ENCODE results near the gene TBC1D22A.

Gene TBC1D22A

DNA sequence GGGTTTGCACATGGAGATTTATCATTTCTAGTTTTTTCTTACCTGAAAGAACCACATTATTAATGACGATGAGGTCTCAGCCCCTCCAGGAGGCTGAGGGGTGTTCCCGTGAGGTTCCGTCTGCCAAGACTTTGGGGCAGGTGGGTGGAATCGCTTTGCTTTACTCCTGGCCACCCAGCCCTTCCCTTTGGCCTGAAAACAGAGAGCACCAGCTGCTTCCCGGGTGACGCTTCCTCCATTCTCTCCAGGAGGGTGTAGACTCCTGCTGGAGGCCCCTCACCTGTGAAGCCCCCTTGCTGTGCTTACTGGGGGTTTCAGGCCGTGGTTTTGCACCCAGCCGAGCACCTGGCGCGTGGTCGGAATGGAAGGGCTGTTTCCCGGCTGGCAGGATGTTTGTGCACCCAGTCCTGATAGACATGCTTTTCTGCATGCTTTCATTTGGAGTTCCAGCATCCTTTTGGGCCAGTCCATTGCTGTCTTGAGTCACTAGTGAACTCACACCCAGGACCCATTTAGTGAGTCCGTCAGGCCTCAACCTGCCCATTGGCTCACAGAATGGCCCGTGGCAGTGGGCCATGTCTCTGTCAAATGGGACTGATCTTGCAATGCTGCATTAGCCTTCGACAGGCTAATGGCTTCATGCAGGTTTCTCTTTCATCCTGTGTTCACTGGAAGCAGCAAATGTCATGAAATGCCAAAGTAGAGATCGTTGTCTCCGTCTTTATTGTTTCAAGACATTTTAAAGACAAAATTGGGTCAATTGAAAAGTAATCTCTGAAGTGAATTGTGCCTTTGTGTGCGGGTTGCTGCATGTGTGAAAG lies 360.8 kb downstream of the TBC1D22A start:
- no peak for DNase-seq (ENCODE audit: low spot score)

DNA sequence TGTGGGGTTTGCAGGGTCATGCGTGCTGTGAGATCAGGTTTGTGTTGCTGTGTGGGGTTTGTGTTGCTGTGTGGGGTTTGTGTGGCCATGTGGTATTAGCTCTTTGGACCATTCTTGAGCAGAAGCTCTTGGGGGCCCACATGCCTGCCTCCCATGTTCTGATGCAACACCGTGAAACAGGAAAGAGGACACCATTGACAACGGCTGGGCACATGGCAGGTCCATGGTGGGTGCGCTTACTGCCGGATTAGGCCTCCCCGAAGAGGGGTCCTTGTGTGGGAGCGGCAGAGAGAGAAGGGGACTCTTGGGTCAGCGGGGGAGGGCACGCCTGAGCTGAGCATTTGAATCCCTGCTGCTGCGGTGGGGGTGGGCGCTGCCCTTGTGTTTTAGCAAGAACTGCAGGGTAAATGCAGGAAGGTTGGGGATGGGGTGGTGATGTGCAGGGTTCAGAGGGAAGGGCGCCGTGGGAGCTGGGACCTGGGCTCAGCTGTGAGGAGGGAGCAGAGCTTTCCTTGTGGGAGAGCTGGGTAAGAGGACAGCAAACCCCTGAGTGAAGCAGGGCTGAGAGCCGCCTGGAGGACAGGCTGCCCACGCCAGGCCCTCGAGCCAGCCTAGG lies 361.5 kb downstream of the TBC1D22A start:
- no peak for DNase-seq (ENCODE audit: low spot score)

DNA sequence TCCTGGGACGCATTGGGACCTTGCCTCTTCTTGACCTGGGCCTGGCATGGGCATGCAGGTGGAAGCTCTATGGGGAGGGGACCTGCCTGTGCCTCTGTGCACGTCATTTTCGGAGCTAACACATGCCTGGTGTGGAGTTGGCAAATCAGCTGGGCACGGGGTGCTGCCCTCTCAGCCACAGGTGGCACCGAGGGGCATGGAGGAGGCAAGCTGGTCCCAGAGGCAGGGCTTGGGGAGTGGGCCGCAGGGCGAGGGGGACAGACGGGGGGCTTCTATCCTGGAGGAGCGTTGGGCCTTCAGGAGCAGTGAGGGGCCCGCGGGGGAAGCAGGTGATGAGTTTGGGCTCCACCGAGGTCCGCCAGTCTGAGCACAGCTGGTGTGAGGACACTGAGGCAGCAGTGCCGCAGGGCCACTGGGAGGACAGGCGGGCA lies 362.0 kb downstream of the TBC1D22A start:
- DNase-seq (ENCODE audit: low spot score): no peak

DNA sequence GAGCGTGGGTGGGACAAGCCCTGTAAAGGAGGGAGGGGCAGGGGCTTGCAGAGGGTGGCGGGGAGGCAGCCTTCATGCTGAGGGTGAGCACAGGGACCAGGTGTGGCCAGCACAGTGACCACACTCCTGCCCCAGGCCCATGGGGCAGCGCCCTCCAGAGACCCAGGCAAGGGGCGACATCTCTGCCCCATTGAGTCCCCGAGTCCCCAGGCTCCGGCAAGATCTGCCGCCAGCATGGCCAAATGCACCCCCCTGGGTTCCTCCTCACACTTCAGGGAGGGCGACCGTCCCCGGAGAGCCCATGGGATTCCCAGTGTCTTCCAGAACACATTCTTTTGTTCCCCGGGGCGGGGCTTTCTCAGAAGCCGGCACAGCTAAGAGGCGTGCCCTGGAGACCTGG lies 362.5 kb downstream of the TBC1D22A start:
- DNase-seq (ENCODE audit: low spot score): no peak

DNA sequence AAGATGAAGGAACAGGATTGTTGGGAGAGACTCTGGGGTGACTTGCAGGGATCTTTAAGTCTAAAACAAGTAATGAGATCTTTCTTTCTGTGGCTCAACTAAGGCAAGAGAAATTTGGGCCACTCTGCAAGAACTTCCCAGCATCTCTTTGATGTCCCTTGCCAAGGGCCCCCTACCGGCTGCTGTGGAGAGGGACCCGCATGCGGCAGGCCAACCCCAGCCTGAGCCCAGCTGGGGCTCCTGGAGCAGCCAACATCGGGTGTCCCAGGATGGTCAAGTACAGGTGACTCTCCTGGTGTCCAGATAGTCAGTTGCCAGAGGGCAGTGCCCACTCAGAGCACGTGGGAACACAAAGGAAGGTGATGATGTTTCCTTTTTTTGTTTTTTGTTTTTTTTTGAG lies 363.2 kb downstream of the TBC1D22A start:
- DNase-seq (ENCODE audit: low spot score): no peak

DNA sequence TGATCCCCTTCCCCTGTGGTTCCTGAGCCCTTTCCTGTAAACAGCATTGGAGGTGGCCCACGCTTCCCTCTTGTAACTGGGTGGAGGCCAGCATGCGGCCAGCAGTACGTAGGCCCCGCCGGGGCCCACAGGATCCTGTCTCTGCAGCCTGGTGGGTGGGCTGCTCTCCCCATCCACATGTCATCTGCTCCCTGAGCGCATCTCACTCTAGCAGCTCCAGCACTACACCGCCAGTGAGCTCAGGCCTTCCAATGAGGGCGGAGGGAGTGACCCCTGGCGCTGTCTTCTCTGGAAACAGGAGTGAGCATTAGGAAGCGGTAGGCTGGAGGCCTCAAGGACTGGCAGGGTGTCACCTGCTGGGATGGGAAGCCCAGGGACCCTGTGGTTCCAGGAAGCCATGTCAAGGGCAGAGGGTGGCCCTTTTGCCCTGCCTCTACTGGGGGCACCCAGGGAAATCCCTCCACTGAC lies 363.9 kb downstream of the TBC1D22A start:
- no peak for DNase-seq (ENCODE audit: low spot score)

DNA sequence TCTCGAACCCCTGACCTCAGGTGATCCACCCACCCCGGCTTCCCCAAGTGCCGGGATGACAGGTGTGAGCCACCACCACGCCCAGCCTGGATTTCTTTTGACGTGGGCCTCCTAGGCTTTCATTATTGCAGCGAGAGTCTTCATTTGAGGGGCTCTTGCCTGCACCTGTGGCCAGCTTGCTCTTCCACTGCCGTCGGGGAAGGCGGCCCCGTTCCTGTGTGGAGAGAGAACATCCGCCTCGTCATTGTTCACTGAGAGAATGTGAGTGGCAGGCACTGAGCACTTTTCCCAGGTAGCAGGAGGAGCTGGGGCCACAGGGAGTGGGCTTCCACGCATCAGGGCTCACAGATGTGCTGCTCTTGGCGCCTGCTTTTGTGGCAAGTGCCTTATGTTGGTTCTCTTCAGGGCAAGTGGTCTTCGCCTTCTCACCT lies 365.0 kb downstream of the TBC1D22A start:
- no peak for DNase-seq (ENCODE audit: low spot score)

DNA sequence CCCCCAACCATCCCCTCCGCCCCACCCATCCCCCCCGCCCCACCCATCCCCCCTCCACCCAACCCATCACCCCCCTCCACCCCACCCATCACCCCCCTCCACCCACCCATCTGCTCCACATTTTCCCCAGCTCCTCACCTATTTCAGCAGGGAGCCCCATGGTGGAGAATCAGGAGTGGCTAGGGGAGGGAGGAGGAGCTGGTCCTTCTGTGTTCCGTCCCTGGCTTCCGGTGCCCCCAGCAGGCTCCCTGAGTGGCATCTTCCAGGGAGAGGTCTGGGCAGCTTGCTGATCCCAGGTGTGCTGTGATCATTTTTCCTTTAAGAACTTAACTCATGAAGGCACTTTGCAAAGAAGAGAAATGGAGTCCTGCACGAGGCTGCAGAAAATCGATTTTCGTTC lies 365.8 kb downstream of the TBC1D22A start:
- no peak for DNase-seq (ENCODE audit: low spot score)

DNA sequence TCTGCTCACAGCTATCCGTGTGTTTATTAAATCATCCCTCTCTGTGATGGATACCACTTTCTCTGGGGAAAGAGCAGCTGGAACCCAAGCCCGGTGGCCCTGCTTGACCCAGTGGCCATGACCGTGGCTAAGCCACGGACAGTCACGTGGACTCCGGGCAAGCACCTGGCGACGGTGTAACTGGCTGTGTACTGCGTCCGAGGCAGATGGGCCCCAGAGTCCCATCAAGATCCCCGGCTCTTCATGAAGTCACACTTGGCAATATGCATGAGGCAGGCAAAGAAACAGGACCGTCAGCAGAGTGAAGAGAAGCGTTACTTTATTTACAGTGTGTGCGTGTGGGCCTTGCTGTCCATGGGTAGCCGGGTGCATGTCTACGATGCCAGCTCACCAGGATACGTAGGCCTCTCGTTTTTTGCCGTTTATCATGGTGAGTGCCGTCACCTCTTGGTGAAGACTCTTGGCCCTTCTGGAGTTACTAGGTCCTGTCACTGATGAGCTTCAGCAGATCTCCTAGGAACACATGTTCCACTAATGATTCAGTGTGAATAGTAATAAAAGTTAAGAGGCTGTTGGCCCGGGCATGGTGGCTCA lies 366.3 kb downstream of the TBC1D22A start:
- DNase-seq (ENCODE audit: low spot score): no peak

DNA sequence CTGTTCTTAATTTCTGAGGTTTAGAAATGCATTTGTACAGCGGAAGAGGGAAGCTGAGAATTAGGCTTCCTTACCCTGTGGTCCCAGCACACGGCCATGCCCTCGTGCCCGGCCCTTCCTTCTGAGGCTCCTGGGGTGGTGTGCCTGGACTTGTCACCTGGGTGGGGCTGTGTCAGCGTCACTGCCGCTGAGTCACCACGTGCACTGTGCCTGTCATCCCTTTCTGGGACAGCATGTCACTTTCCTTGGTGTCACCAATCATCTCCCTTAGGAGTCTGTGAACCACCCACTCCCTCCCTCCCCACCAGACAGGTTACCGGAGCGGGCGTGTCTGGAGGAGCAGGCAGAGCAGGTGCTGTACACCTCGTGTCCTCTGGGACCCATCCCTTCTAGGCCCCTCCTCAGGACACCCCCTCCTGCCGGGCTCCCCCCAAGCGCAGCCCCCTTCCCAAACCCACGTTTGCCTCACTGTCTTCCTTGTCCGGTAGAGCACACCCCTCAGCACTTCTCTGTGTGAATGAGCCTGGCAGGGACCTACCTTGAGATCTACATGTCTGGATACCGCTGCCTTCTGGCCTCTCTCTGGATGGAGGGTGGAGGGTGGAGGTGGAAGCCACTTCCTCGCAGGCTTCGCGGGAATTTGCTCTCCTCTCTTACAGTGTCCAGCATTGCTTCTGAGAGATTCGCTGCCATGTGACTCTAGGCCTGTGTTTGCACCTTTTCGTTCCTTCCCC lies 367.6 kb downstream of the TBC1D22A start:
- no peak for DNase-seq (ENCODE audit: low spot score)

DNA sequence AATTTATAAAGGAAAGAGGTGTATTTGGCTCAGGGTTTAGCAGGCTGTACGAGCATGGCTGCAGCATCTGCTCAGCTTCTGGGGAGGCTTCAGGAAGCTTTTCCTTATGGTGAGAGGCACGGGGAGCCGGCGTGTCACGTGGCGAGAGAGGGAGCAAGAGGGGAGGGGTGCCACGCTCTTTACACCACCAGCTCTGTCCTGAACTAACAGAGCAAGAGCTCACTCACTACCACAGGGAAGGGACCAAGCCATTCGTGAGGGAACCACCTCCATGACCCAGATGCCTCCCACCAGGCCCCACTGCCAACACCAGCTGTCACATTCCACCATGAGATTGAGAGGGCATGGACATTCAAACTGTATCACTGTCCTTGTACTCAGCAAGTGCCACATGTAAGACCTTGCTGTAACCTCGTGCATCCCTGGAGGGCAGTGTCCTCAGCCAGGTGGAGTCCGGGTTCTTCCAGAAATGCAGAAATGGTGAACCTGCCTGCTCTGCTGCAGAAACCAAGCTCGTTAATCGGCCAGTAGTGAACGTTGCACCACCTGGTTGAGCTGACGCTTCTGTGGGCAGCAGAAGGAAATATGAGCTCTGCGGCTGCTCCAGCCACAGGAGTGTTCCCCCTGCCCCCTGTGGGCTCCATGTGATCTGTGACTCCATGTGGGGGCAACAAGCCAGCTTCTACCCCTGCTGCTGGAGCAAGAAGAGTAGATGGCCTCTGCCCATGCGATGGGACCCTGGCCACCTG lies 368.6 kb downstream of the TBC1D22A start:
- no peak for DNase-seq (ENCODE audit: low spot score)

DNA sequence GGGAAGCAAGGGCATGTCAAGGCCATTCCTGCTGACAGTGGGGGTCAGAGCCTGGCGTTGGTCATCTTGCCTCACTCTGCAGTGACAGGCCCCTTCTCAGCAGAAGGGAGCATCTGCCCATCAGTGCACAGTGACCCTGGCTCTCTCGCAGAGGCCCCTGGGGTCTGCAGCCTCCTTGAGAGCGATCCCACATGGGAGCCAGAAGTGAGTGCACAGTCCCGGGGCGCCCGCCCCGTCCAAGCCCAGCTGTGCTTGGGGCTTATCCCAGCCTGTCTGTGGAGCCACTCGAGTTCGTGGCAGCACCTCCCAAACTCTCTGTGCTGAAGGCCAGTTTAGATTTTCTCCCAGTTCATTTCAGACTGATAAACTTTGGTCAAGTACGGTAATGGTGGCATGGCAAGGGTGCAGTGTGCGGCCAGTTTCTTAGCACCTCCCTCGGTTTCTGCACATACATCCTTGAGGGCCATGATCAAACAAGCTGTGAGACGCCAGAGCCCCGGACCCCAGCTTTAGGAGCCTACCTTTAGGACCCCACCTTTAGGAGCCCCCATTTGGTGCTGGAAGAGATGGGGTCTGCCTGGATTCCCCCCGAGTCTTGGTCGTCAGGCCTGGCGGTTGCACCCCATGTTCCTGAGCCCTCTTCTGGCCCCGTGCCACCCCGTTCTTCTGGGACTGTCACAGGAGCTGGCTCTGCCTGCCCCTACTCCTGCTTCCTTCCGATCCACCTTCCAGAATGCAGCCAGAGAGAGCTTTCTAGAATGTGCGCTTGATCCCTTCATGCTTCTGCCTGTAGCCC lies 369.4 kb downstream of the TBC1D22A start:
- DNase-seq (ENCODE audit: low spot score): no peak

DNA sequence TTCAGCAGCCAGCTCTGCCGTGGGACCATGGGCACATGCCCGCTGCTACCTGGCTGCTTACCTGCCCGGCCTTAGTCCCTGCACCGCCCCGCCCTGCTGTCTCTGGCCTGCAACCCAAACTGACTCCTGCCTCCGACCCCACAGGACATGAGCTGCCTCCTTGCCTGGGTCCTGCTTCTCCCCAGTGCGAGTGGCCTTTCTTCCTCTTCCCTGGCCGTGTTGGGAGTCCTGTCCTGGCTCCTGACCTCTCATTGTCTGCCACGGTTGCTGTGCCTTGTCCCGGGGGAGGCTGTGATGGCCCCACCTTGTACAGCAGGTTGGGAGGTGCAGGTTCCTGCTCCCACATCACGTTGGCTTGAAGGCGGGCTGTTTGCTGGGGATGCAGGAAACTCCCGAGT lies 370.0 kb downstream of the TBC1D22A start:
- no peak for DNase-seq (ENCODE audit: low spot score)

DNA sequence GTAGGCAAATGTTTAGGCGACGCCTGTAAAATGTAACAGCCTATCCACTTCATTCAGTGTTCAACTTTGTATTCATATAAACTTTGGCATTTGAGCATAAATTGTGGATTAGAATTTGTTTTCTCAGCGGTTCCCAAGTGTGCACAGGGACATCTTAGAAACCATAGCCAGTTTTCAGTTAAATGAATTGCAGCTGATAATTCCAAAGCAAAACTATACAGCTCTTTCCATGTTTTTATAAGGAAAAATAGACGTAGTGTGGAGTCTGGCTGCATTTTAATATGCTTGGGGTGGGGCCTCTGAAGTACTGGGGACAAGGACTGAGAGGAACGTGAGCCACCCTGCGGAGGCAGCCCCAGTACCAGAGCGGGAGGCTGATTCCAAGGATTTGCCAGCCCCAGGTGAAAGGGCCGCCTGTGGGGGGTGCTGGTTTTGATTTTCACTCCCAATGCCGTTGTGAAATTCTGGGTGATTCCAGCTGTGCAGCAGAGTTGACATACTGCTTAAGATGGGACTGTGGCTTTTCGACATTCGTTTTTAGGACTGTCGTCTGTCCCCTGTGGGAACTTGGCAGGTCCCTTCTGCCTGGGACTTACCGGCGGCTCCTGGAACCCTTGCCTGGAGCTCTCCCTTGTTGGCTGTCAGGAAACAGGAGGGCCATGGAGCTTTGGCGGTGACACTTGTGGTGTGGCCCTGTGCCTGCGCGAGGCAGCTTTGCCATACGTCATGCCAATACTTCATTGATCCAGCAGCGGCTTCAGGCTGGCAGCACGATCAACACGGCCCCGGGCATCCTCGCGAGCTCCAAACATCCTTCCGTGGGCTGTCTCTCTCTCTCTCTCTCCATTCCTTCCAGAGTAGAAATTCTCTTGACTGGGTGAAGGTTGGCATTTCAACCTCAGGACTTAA lies 370.9 kb downstream of the TBC1D22A start:
- no peak for DNase-seq (ENCODE audit: low spot score)

DNA sequence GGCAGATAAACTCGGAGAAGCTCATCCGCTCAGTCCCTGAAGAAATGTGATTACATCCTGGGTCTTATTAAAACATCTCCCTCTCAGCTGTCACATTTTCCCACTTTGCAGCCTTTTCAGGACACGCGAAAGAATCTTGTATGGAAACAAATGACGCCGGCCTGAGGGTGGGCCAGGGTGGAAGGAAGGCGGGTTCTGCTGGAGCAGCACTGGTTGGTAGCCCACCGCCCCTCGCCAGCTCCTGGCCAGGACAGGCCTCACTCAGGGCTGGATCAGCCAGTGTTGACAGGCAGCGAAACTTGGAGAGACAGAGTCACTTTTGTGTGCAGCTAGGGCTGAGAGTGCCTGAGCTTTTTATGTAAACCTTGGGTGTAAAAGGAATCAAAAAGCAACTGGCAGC lies 371.8 kb downstream of the TBC1D22A start:
- no peak for DNase-seq (ENCODE audit: low spot score)

DNA sequence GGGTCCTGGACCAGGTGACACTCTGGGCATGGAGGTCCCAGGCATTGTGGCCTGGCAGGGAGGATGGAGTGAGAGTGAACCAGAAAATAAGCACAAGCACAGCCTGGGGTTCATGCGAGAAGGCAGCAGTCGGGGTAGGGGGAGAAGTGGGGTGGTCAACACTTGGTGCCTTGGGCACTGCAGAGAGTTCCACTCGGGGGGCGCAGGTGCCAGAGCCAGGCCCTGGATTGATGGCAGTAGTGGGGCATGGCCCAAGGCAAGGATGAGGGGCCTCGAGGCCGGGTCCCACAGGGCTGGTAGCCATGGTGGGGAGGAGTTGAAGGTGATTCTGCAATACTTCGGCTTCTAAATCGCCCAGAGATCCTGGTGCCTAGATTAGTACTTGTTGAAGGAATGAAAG lies 372.9 kb downstream of the TBC1D22A start:
- DNase-seq (ENCODE audit: low spot score): no peak

DNA sequence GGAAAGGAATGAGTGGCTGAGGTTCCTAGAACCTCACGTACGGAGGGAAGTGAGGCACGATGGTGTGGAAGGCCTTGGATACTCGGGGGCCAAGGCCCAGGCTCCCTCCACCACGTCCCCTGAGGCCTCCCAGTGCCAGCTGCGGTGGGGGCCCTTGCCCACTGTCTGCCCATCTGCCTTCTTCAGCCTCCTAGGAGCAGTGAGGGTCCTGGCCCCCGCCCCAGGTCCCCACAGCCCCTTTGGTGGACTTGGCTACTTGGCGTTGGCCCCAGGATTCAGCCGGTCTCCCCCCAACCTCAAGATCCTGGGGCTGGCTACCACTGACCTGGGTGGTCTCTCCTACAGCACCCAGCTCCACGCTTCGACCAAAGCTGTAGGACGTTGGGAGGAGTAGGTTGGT lies 373.6 kb downstream of the TBC1D22A start:
- no peak for DNase-seq (ENCODE audit: low spot score)

DNA sequence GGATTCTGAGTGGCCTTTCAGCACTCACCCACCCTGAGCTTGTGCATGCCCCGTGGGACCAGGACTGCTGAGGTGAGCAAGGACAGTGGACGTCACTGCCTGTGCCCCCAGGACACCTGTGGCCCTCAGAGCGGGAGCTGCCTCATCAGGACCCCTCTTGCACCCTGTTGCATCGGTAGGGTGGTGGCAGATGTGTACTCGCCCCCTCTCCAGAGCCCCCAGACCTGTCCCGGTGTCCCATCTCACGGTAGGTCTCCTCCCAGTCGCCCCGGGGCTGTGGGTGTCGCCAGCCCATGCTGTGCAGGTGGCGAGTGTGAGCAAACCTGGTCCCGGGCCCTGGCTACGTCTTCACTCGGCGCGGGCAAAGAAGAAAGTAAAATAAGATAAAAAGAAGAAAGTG lies 374.2 kb downstream of the TBC1D22A start:
- DNase-seq (ENCODE audit: low spot score): no peak

DNA sequence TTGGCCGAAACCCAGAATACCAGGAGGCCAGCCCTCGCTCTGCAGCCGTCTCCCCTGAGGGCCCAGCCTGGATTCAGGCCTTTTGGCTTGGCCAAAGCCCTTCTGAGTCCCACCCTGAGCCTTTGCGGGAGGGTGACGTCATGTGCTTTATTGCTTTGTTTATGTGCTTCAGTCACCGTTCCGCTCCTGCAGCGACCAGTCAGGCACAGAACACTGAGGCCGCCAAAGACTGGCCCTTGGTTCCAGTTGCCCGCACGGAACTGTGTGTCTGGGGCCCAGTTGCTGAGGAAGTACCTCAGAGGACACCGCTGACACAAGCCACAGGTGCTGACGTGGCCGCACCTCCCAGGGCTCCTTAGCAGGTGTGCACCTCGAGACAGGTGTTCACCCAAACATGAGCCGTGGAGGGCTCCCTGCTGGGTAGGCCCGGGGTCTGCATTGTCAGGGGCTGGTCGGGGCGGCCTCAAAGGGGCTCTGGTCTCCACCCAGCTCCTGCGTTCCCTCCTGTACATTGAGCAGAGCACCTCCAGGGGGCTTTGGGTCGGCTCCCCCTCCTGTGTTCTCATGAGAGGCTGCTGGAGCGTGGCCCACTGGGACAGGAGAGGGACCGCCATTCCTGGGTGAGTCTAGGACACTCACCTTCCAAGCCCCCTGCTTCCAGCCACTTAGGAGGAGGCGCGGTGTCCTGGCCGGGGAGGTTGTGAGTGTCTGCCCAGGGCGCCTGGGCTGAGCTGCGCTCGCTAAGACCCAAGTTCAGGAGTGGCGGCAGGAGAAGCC lies 376.8 kb downstream of the TBC1D22A start:
- no peak for DNase-seq (ENCODE audit: low spot score)

Data from COLO829 (cell line).